Stimulated activated CD8-positive, alpha-beta memory T cell treated with anti-CD3 and anti-CD28 coated beads, Interleukin-15, amount 100 ng/mL, for 48 hours (primary cell): ENCODE data around the gene EI24.
"Not testable (repeated sequence)": the region's sequence is repeated elsewhere in the genome, so short reads cannot be mapped to it uniquely, and the experiment has no call there.

ENCODE experiments used
- DNase-seq, 2 donors: peaks; one replicate each; pipeline ENCODE4 v3.0.0-alpha.2; 2020; ENCODE audit warnings: low read depth in 2 of 2

Gene EI24

DNA sequence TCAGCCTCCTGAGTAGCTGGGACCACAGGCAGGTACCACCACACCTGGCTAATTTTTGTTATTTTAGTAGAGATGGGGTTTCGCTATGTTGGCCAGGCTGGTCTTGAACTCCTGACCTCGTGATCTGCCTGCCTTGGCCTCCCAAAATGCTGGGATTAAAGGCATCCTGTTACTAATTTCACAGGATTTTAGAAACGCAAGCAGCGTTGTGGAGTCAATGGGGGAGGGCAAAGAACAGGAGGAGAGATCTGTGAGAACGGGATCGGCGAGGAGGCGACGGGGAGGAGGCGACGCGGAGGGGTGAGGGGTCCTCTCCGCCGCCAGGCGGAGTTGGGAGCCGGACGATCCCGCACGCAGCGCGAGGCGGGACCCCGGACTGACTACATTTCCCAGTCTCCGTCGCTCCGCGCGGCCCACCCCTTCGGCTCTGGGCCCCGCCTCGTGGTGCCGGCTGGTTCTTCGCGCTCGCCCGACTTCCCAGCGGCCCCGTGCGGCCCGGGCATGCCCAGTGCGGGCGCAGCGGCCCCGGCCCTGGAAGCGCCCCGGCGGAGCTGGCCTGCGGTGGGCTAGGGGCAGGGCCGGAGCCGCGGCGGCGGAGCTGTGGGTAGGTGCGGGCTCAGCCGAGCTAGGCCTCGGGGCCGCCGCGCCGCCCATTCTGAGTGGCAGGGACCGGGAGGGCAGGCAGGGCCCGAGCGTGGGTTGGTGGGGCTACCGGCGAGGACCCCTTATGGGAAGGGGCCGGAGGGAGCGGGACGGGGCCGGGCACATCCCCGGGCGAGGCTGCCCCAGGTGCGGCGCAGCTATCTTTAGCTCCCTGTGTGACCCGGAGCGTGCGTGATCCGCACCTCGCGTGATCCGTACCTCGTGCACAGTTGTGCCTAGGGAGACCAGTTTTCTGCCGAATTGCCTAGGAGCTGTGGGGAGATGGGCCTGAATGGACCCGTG is at the start of gene EI24:
EI24 (plus strand) TSS at position 508 of the 945 bp plus-strand sequence. CDS start 3,051 bp downstream, outside the sequence.
- DNase-seq: peak; percentile 87 to 88

DNA sequence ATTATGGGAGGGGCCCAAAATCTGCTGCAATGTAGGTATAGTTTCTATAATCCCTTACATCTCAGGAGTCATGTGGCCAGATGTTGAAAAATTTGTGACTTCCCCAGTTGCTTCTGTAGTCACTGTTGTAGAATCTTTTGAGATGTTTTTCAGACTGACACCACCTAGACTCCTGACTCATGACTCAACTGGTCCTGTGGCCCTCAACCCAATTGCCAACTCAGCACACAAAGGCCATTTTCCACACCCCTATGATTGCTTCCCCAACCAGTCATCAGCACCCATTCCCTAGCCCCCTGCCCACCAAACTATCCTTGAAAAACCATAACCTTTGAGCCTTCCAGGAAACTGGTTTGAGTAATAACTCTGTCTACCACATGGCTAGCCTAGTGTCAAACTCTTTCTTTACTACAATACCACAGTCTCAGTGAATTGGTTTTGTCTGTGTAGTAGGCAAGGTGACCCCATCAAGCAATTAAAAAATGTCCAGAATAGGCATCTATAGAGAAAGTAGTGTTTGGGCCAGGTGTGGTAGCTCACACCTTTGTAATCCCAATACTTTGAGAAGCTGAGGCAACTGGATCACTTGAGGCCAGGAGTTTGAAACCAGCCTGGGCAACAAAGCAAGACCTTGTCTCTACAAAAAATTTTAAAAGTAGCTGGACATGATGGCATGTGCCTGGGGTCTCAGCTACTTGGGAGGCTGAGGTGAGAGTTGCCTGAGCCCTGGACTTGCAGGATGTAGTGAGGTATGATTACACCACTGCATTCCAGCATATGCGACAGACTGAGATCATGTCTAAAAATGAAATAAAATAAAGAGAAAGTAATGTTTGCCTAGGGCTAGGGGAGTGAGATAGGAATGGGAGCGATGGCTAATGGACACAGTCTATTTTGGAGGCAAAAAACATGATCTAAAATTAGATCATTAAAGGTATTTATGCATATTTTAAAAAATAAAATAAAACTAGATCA is 49.1 kb upstream of the EI24 start:
- no peak for DNase-seq

DNA sequence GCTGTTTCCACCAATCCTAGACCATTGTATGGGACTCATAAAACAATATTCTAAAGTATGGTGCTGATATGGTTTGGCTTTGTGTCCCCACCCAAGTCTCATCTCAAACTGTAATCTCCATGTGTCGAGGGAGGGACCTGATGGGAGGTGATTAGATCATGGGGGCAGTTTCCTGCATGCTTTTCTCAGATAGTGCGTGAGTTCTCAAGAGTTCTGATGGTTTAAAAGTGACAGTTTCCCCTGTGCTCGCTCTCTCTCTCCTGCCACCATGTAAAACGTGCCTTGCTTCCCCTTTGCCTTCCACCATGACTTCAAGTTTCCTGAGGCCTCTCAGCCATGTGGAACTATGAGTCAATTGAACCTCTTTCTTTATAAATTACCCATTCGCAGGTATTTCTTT is 44.0 kb upstream of the EI24 start:
- DNase-seq: no peak

DNA sequence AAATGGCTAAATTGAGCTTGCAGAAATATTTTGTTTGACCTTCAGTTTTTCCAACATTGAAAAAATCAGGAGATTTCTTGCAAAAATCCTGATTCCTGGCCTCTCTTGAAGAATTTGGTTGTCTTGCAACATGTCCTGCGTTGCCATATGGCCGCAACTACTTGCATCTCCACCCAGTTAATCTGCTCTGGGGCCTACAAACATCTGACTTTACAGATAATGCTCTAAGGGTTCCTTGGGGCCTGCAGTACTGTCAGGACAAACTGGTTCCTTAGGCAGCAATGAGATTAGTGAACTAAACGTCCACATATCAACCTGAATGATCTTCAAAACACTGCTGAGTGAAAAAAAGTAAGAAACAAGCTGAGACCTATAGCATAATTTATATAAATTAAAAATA is 36.6 kb upstream of the EI24 start:
- no peak for DNase-seq

DNA sequence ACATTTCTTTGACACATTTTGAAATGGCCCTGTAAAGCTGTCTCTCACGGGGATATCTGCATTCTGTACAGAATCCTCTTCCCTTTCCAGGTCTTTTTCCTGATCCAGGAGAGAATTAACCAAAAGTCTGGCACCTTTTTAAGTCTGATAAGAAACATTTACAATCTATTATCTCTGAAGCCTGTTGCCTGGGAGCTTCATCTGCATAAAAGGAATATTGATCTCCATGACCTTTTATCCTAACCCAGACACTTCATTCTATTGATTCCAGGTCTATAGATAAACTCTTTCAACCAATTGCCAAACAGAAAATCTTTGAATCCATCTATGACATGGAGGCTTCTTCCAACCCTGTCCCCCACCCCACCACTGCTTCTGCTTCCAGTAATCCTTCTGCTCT is 33.7 kb upstream of the EI24 start:
- DNase-seq: no peak

DNA sequence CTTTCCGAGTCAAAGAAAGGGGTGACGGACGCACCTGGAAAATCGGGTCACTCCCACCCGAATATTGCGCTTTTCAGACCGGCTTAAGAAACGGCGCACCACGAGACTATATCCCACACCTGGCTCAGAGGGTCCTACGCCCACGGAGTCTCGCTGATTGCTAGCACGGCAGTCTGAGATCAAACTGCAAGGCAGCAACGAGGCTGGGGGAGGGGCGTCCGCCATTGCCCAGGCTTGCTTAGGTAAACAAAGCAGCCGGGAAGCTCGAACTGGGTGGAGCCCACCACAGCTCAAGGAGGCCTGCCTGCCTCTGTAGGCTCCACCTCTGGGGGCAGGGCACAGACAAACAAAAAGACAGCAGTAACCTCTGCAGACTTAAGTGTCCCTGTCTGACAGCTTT is 32.4 kb upstream of the EI24 start:
- not testable (repeated sequence) for DNase-seq

DNA sequence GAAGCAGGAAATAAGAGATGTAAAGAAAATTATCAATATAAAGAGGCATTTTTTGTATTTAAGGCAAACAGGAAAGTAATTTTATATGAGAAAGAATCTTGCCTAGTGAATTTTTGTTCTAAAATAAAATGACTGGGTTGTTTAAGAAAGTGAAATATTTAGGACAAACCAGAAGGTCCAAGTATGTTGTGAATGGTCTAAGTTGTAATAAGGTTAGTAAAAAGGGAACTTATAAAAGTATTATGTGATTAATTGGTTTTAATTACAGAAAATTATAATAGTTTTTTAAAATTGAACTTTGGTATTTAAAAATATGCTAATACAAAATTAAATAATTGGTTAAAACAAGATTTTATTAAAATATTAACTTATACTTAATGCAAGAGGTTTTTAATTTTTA is 26.6 kb upstream of the EI24 start:
- DNase-seq: no peak

DNA sequence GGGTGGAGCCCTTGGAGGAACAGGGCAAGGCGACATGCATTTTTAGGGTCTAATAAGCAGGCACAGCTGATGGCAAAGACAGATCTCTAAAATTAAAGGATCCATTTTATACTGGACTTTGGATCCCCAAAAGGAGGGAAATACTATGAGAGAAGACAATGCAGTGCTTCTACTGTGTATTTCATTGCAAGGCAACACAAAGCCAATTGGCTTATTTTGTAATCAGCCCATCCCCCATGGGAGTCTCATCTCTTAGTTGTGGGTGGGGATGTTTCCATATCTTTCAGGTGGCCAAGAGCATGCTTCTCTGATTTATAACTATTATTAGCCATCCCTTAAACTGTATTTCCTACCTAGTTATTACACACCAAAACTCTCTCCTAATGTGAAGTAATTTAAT is 18.5 kb upstream of the EI24 start:
- no peak for DNase-seq

DNA sequence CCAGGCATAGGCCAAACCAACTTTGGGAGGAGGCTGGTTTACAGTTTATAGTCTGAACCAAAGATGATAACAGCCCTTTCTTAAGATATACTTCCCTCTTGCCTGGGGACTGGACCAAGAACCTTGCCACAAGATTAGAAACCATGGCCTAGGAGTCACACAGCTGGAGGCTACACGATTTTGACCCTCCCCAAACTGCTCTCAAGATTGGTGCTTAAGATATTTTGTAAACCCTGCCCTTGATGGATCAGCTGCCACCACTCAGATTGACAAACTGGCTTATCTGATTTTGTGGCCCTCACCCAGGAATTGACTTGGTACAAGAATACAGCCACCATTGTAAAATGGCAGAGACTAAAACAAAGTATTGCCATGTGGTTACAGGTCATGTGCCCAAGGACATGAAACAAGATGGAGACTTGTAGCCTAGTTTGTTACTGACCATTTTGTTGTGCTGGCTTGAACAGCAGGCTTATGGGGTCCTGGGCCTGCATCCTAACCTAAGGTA is 17.4 kb upstream of the EI24 start:
- DNase-seq: no peak

DNA sequence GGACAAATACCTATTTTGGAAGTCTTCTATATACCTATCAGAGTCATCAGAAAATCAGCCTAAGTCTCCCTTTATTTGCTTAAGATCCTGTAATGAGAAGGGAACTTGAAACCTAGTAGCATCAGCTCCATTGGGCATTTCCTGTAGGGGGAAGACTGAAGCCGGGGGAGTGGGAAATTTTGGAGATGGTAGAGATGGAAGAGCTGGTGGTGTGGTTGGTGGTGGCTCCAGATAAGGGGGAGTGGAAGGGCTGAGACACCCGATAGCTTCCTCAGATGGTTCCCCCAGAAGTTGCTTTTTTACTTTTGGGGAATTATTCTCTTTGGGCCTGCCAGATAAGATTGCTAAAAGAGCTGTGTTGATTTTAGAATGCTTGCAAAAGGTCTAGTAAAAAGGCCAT is 16.4 kb upstream of the EI24 start:
- DNase-seq: no peak

DNA sequence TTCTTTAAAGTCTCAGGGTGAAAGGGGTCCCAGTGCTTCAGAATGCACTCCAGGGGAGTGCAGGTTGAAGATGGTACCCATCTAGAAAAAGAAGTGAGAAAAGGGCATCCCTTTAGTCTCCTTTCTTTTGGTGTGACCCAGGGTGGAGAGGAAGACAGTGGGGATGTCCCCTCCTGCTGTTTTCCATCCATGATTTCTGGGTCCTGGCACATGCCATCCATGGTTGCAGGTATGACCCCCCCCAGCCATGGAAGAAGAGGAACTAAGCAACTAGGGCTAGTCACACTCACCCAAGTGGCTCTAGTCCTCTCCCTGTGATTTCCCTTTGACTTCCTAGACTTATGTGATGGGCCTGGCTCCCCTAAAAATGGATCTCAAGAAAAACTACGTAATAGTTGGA is 15.9 kb upstream of the EI24 start:
- DNase-seq: no peak

DNA sequence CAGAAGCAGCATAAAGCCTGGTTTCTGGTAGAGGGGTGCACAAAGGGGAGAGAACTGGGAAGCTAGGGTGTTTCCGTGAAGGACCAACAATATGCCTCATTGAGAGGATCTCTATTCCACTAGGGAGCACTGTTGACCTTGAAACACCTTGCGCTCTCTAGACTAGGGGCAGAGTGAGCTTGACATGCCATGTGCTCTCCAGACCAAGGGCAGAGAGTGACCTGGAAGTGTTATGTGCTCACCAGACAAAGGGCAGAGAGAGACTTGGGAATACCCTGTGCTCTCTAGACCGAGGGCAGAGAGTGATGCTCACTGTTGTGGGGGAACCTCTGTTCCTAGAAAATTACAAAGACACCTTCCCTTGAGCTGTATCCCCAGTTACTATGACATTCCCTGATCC is 15.2 kb upstream of the EI24 start:
- no peak for DNase-seq

DNA sequence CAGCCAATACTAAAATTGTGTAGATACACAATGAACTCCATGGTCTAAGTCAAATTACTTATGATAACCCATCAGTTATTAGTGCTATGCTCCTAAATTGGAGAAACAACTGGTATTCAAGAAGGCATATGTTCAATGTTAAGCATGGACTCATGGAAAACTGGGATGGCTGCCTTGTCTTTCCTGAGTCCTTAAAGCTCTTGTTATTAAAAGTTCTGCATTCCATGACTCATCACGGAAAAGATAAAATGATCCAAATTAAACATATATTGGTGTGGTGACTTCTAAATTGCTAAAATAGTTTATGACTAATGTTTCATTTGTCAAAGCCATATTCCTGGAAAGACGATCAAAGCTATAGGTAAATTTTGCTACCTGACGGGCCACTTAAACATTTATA is 9.4 kb upstream of the EI24 start:
- DNase-seq: no peak

DNA sequence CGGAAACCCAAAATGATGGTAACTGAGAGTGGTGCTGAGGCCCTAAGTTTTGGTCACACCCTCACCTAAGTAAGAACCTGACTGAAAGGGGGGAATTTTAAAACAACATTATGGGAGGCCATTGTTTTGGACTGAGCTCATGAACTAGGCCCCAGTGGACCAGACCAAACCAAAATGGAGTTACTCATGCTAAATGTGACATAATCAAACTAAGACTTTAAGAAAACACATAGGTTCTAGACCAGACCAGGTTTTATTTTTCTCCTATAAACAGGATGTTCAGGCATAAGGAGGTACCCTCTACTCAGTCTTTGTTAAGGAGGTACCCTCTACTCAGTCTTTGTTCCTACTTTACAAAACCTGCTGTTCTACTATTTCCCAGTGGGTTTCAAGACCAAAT is 7.4 kb upstream of the EI24 start:
- no peak for DNase-seq

DNA sequence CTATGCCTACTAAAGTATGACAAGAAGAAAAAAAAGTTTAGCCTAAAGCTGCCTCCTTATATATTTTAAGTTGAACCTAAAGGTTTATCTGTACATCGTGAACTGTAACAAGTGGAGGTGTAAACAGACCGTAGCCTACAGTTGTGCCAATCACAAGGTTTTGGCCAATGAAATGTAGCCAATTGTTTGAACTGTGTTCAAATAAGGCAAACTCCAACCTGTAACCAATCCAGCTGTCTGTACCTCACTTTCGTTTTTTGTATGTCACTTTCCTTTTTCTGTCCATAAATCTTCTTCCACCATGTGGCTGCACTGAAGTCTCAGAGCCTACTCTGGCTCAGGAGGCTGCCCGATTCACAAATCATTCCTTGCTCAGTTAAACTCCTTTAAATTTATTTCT is 6.8 kb upstream of the EI24 start:
- no peak for DNase-seq

DNA sequence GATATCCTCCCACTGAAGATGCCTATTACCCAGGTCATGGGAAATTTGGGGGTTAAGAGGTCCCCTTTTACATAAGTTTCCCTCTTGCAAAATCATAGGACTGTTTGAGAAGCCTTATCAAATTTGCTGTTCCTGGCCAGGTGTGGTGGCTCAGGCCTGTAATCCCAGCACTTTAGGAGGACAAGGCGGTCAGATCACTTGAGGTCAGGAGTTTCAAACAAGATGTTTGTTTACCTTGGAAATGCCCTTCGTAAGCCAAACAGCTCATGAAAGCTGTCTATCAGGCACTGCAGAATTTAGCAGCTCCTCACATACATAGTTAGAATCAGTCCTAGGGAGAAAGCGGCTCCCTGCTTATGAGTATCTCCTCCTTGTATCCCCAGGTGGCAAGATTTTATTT is 4.9 kb upstream of the EI24 start:
- DNase-seq: no peak

DNA sequence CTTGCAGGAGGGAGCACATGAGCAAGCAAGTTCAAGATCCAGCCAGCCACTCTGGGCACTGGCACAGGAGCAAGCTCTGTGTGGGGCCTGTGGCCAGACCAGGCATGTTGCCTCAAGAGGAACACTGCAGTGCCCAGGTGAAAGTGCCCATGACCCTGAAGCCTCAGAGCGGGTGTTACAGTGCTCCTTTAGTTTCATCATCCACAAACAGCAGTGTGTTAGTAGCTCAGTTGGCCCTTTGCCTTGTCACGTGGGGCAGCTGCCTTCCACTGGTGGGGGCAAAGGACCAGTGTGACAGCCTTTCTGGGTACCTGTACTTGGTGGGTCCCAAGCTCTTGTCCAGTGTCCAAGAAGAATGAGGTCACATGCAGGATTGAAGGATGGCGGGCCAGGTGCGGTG is 3.0 kb upstream of the EI24 start:
- no peak for DNase-seq

DNA sequence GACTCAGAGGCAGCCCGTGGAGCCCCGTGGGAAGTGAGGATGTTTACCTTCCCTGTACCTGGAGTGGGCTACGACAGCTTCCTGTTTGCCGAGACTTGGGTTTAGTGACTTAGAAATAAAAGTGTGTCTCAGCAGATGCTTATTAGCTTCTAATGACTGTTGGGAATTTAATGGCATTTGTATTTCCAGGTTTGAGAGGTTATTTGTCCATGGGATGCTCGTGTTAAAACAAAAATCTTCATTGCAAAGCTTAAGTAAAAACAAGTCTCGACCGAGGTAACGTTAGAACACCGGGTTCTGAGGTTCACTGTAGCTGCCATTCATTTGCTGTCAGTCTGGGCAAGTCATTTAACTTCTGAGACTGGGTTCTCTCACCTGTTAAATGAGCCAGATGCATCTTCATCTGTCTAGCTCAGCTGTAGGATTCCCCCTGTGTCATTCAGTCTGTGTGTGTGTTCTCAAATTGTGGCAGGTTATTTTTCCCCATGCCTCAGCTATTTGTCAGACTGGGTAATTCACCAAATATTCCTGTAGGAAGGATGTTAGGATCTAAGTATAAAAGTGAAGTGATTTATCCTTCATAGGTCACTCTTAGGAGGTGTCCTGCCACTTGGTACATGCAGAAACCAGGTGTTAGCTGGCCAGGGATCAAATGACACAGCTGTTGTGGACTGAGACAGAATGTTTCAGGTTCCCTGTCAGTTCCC is 791 bp downstream of the EI24 start:
- DNase-seq: no peak

DNA sequence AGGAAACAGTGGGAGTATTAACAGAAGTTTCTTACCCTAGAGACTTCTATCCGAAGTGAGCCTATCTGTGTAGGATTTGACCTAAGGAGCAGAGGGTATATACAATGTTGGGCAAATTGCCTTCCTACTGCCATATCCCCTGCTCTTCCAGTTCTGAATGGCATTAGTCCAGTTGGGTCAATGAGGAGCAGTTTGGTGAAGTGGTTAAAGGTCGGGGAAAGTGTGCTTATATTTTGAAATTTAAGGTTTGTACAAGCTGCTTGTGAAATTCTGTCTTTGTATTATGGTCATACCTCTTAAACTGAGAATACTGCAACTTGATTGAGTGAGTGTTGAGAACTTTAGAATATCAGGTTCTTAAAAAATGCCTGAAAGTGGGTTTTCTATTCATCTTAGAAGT is 1.7 kb downstream of the EI24 start:
- no peak for DNase-seq

DNA sequence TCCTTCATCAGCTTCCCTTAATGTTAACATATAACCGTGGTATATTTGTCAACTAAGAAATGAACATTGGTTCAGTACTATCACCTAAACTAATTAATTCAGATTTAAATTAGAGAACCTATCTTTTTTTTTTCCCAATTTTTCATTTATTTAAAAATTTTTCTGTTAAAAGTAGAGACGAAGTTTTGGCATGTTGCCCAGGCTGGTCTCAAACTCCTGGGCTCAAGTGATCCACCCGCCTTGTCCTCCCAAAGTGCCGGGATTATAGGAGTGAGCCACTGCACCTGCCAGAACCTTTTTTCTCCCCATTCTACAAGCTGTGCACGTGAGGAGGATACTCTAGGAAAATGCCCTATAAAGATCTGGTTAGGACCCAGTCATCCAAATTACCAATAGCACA is 3.6 kb downstream of the EI24 start:
- DNase-seq: no peak

DNA sequence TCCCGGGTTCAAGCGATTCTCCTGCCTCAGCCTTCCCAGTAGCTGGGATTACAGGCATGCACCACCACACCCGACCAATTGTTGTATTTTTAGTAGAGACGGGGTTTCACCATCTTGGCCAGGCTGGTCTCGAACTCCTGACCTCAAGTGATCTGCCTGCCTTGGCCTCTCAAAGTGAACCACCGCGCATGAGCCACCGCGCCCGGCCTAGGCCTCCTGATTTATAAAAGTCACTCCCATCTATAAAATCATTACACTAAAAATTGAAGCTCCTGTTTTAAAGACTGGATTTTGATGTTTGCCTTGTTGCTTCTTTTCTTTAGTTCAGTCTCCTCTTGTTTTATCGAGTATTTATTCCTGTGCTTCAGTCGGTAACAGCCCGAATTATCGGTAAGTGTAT is 7.9 kb downstream of the EI24 start:
- not testable (repeated sequence) for DNase-seq

DNA sequence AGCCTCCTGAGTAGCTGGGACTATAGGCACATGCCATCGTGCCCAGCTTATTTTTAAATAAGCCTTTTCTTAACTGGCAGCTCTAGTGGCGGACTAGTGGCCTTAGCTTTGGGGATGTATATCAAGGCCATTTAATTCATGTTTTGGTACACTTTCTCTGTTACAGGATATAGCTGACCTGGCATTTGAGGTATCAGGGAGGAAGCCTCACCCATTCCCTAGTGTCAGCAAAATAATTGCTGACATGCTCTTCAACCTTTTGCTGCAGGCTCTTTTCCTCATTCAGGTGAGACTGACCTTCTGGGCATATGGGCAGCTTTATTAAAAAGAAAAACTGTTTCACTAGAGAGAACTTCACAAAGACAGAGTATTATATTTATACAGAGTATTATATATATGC is 9.5 kb downstream of the EI24 start:
- DNase-seq: no peak
